Panc1 (cell line): ENCODE results near the gene TUBB1. TPM values are rescaled to one million over a fixed set of nuclear protein-coding genes. Genes with fewer than 3 reads are reported as not detected.

Experiments used
- ATAC-seq: fragments of 200-7000 bp; cut with Tn5 transposase; 2 replicates; pipeline ENCODE4 v1.9.1; 2020; ENCODE audit warnings: mild to moderate bottlenecking, moderate library complexity
- BruUV-seq: library from RNA; stranded (reverse); fragments of 400-500 nt; replicated peaks from 2 replicates; lab custom pipeline; 2021; lab: Mats Ljungman, UMichigan
- CTCF ChIA-PET: fragments of 300-600 bp; sonication (Branson Sonifier 250); formaldehyde crosslinking; loops from one replicate; lab custom pipeline; 2022; ENCODE audit warnings: antibody characterized with exemption; lab: Charles Lee
- POLR2A ChIA-PET: fragments of 300-600 bp; sonication (Branson Sonifier 250); formaldehyde crosslinking; loops from one replicate; lab custom pipeline; 2022; ENCODE audit warnings: antibody characterized with exemption; lab: Charles Lee
- DNase-seq: peaks from one replicate; pipeline ENCODE4 v3.0.0-alpha.2; 2010; ENCODE audit warnings: low read depth, low spot score
- H3K27ac ChIP-seq: 2 replicates; pipeline ENCODE4 v1.5.1; 2011; ENCODE audit warnings: mild to moderate bottlenecking, low read length, inconsistent platforms
- H3K27me3 ChIP-seq: fragments of 200-500 bp; sonication (Bioruptor generic); 2 replicates; pipeline ENCODE4 v1.6.0; 2014; ENCODE audit warnings: low read length, inconsistent platforms; ENCODE audit not compliant: control insufficient read depth, insufficient read depth
- H3K36me3 ChIP-seq: fragments of 200-500 bp; sonication (Bioruptor generic); 2 replicates; pipeline ENCODE4 v1.5.1; 2014; ENCODE audit warnings: inconsistent platforms, mild to moderate bottlenecking, low read length, moderate library complexity; ENCODE audit not compliant: control insufficient read depth, insufficient read depth
- H3K4me1 ChIP-seq: 2 replicates; pipeline ENCODE4 v1.5.1; 2011; ENCODE audit warnings: inconsistent platforms, mild to moderate bottlenecking, low read length, moderate library complexity; ENCODE audit not compliant: control insufficient read depth, insufficient read depth
- H3K4me3 ChIP-seq, 2 experiments: 2 replicates each; pipeline ENCODE4 v1.5.1; 2011 to 2012; ENCODE audit warnings: low read depth in 2 of 2, low read length in 2 of 2, mild to moderate bottlenecking in 2 of 2, inconsistent platforms in 1 of 2, moderate library complexity in 1 of 2
- H3K9me3 ChIP-seq: fragments of 200-500 bp; sonication (Bioruptor generic); 2 replicates; pipeline ENCODE4 v1.5.1; 2014; ENCODE audit warnings: low read depth, mild to moderate bottlenecking, inconsistent platforms, low read length, moderate library complexity; ENCODE audit not compliant: control insufficient read depth, insufficient read depth
- POLR2AphosphoS5 ChIP-seq: IDR thresholded peaks from 2 replicates; pipeline ENCODE4 v1.6.1; 2012; ENCODE audit warnings: mild to moderate bottlenecking, low read depth, low read length, moderate library complexity
- REST ChIP-seq, 2 experiments: IDR thresholded peaks; 2 replicates each; pipeline ENCODE4 v1.6.1; 2011 to 2012; ENCODE audit warnings: low read depth in 2 of 2, control low read depth in 1 of 2, low read length in 1 of 2, mild to moderate bottlenecking in 1 of 2, moderate library complexity in 1 of 2; ENCODE audit not compliant: insufficient read depth in 1 of 2
- SIN3A ChIP-seq: IDR thresholded peaks from 2 replicates; pipeline ENCODE4 v1.6.1; 2012; ENCODE audit warnings: low read depth, mild to moderate bottlenecking, low read length, moderate library complexity, borderline replicate concordance; ENCODE audit not compliant: insufficient read depth
- TCF7L2 ChIP-seq: IDR thresholded peaks from 2 replicates; pipeline ENCODE4 v1.6.1; 2011; ENCODE audit warnings: mild to moderate bottlenecking, low read depth, low read length, inconsistent platforms
- in situ Hi-C: cut with HindIII; loops from 2 replicates; pipeline ENCODE4 v1.10.0; 2016; ENCODE audit warnings: low sequenced_read_pairs, low pct_unique_long_range_greater_than_20kb
- intact Hi-C: fragments of 100-400 bp; cut with micrococcal nuclease; formaldehyde crosslinking; loops from one replicate; pipeline ENCODE4 v1.10.0; 2022; ENCODE audit not compliant: unreplicated experiment
- total RNA-seq: library from RNA; stranded (reverse); gene quantifications from one replicate; pipeline ENCODE4 v1.2.1, GENCODE V29; 2021; ENCODE audit not compliant: unreplicated experiment
- TF ChIP-seq, protein P1 (sequence below): fragments of 450-650 bp; IDR thresholded peaks from 2 replicates; pipeline ENCODE4 v1.5.1; 2017; ENCODE audit warnings: mild to moderate bottlenecking

TUBB1 gene
- total RNA-seq, 1 experiment from 2014 or later: not detected

DNA sequence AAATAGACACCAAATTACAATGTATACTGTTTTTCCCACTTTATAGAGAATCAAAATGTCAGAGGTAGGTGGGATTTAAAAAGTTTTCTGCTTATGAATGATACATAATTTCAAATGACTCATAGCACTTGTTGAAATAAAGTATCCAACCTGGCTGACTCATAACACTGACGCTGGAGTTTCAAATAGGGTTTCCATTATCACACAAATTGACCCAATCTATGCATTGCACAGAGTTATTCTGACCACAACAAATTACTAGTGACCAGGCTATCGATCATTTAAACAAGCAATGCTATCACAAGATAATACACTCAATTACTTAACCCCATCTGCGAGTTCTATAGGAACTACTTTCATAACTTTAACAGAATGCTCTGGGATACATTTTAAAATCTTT lies 55.2 kb downstream of the TUBB1 start:
- DNase-seq: no peak

GRCh38 chr20:59075934-59076508 lies 56.8 kb downstream of the TUBB1 start:
- Histone ChIP-seq H3K36me3 (no peaks in the 10 kb centered on the region), H3K4me3 (no peak overlapping the region), H3K27ac (no peak overlapping the region), H3K9me3 (no peaks in the 10 kb centered on the region), H3K4me1 (no peaks in the 10 kb centered on the region), H3K27me3 (peaks cover 30% of the 10 kb centered on the region)
- no peak for TF ChIP-seq POLR2AphosphoS5
- no peak for TF ChIP-seq TCF7L2
- TF ChIP-seq SIN3A: no peak
- in situ Hi-C loops: no loop called here
- DNase-seq: no peak
- ATAC-seq: no peak
- intact Hi-C loops: no loop called here
- no TSS peak for BruUV-seq
- ChIA-PET POLR2A (no interaction called here), CTCF (interaction anchor here (0.6 kb wide), 1 partner anchor 797 kb away, joined by 6 read pairs; no protein-coding TSS in a partner anchor)

More for the DNA sequence above, 55.2 kb downstream of the TUBB1 start:
- ATAC-seq: no peak
- Histone ChIP-seq H3K9me3 (no peaks in the 10 kb centered on the region), H3K27ac (no peak overlapping the region), H3K4me3 (no peak overlapping the region), H3K27me3 (peaks cover 35% of the 10 kb centered on the region), H3K4me1 (no peaks in the 10 kb centered on the region), H3K36me3 (no peaks in the 10 kb centered on the region)
- ChIA-PET CTCF (no interaction called here), POLR2A (no interaction called here)
- in situ Hi-C loops (no loop called here), intact Hi-C loops (no loop called here)
- no TSS peak for BruUV-seq
- TF ChIP-seq, protein P1, sequence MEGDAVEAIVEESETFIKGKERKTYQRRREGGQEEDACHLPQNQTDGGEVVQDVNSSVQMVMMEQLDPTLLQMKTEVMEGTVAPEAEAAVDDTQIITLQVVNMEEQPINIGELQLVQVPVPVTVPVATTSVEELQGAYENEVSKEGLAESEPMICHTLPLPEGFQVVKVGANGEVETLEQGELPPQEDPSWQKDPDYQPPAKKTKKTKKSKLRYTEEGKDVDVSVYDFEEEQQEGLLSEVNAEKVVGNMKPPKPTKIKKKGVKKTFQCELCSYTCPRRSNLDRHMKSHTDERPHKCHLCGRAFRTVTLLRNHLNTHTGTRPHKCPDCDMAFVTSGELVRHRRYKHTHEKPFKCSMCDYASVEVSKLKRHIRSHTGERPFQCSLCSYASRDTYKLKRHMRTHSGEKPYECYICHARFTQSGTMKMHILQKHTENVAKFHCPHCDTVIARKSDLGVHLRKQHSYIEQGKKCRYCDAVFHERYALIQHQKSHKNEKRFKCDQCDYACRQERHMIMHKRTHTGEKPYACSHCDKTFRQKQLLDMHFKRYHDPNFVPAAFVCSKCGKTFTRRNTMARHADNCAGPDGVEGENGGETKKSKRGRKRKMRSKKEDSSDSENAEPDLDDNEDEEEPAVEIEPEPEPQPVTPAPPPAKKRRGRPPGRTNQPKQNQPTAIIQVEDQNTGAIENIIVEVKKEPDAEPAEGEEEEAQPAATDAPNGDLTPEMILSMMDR: no peak
- TF ChIP-seq POLR2AphosphoS5: no peak
- TF ChIP-seq SIN3A: no peak
- no peak for TF ChIP-seq REST (IDR thresholded peaks at IDR 0.05; ENCODE audit: insufficient read depth in 1 of 2, low read depth in 2 of 2, low read length in 1 of 2)
- no peak for TF ChIP-seq TCF7L2

Other genes starting within 250 kb of the TUBB1 start
- gene GNAS-AS1, start 168.5 kb upstream of the TUBB1 start, total RNA-seq: not detected
- gene GNAS, start 166.7 kb upstream of the TUBB1 start, total RNA-seq: 756 TPM
- gene NELFCD, start 38.2 kb upstream of the TUBB1 start, total RNA-seq: 108 TPM
- gene CTSZ, start 12.2 kb upstream of the TUBB1 start, total RNA-seq: 113 TPM
- gene ATP5F1E, start 12.9 kb downstream of the TUBB1 start, total RNA-seq: 90.6 TPM
- gene PRELID3B, start 23.4 kb downstream of the TUBB1 start, total RNA-seq: 131 TPM
- gene ZNF831, start 144.4 kb downstream of the TUBB1 start, total RNA-seq: 0.03 TPM